OCI-LY1 (cell line): ENCODE data around the gene MDGA2.
"Not testable (repeated sequence)": the region's sequence is repeated elsewhere in the genome, so short reads cannot be mapped to it uniquely, and the experiment has no call there.

ENCODE experiments used
- H2AFZ ChIP-seq: fragments of 200-600 bp; sonication (generic), shearing (Covaris generic); 2 replicates; pipeline ENCODE4 v1.6.0; 2014; ENCODE audit warnings: antibody characterized with exemption, mild to moderate bottlenecking, low read length
- H3F3A ChIP-seq: fragments of 200-600 bp; sonication (generic), shearing (Covaris generic); 2 replicates; pipeline ENCODE4 v1.6.0; 2014; ENCODE audit warnings: mild to moderate bottlenecking, antibody characterized with exemption, low read length, moderate library complexity; ENCODE audit not compliant: insufficient read depth
- H3K27ac ChIP-seq: fragments of 200-600 bp; sonication (generic); 2 replicates; pipeline ENCODE4 v1.5.1; 2014; ENCODE audit warnings: low read length, mixed run types, mild to moderate bottlenecking, low read depth; ENCODE audit not compliant: poor library complexity, severe bottlenecking
- H3K27me3 ChIP-seq: fragments of 200-600 bp; sonication (generic); 2 replicates; pipeline ENCODE4 v1.6.0; 2014; ENCODE audit warnings: antibody characterized with exemption, mild to moderate bottlenecking, low read length, moderate library complexity; ENCODE audit not compliant: insufficient read depth
- H3K36me3 ChIP-seq: fragments of 200-600 bp; sonication (generic); 2 replicates; pipeline ENCODE4 v1.6.1; 2014; ENCODE audit warnings: mild to moderate bottlenecking, antibody characterized with exemption, low read length, moderate library complexity, mixed read lengths; ENCODE audit not compliant: insufficient read depth
- H3K4me1 ChIP-seq: fragments of 200-600 bp; sonication (generic); 2 replicates; pipeline ENCODE4 v1.5.1; 2014; ENCODE audit warnings: mild to moderate bottlenecking, low read length, moderate library complexity; ENCODE audit not compliant: insufficient read depth, severe bottlenecking
- H3K4me2 ChIP-seq: fragments of 200-600 bp; sonication (generic), shearing (Covaris generic); 2 replicates; pipeline ENCODE4 v1.6.1; 2014; ENCODE audit warnings: low read length
- H3K4me3 ChIP-seq: fragments of 200-600 bp; sonication (generic); 2 replicates; pipeline ENCODE4 v1.5.1; 2014; ENCODE audit warnings: low read length, low read depth, mild to moderate bottlenecking, mixed read lengths; ENCODE audit not compliant: poor library complexity, severe bottlenecking
- H3K79me2 ChIP-seq: fragments of 200-600 bp; shearing (Covaris generic); 2 replicates; pipeline ENCODE4 v1.6.1; 2016; ENCODE audit warnings: mixed run types, low read length, mixed read lengths; ENCODE audit not compliant: insufficient read depth
- H3K9ac ChIP-seq: fragments of 200-600 bp; sonication (generic), shearing (Covaris generic); 2 replicates; pipeline ENCODE4 v1.6.1; 2014; ENCODE audit warnings: mild to moderate bottlenecking, low read length, mixed read lengths
- H3K9me2 ChIP-seq: fragments of 200-600 bp; sonication (generic), shearing (Covaris generic); 2 replicates; pipeline ENCODE4 v1.6.1; 2014; ENCODE audit warnings: low read depth, mild to moderate bottlenecking, low read length, mixed read lengths
- H3K9me3 ChIP-seq: fragments of 200-600 bp; shearing (Covaris generic); 2 replicates; pipeline ENCODE4 v1.6.1; 2014; ENCODE audit warnings: low read length, mixed read lengths
- H4K20me1 ChIP-seq: fragments of 200-600 bp; sonication (generic), shearing (Covaris generic); 2 replicates; pipeline ENCODE4 v1.6.0; 2016; ENCODE audit warnings: mild to moderate bottlenecking, low read length; ENCODE audit not compliant: insufficient read depth
- EZH2 ChIP-seq: fragments of 200-600 bp; sonication (generic), shearing (Covaris generic); IDR thresholded peaks from 2 replicates; pipeline ENCODE4 v1.8.0; 2017; ENCODE audit warnings: borderline replicate concordance, mixed run types, mild to moderate bottlenecking, antibody characterized with exemption, low read length, moderate library complexity, mixed read lengths
- TF ChIP-seq, protein P1 (sequence below): fragments of 200-600 bp; sonication (generic), shearing (Covaris generic); IDR thresholded peaks from 2 replicates; pipeline ENCODE4 v1.5.1; 2017; ENCODE audit warnings: mild to moderate bottlenecking, antibody characterized with exemption, low read length, moderate library complexity, mixed read lengths

The MDGA2 gene

DNA sequence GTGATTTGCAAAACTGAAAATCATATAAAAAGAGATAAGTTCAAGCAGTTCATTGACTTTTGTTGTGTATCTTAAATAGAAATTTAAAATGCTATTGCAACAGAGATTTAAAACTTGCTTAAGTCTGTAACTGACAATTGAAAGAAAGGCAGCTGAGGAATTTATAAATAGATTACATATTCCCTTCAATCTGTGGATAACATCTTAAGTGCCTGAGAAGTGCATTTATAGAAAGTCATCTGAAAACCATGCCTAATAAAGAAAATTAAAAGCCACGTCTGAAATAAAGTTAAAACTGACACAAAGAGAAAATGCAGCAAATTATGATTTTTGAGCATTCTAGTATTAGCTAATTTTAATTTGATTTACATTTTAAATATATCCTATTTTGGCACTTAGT is 479.8 kb downstream of the MDGA2 start:
- no peak overlapping the region for H2AFZ ChIP-seq
- no peaks in the 10 kb centered on the region for H3K4me1 ChIP-seq
- no peak overlapping the region for H3K9ac ChIP-seq
- no peak overlapping the region for H3K4me2 ChIP-seq
- no peak for TF ChIP-seq EZH2
- H4K20me1 ChIP-seq, result no peaks in the 10 kb centered on the region
- H3K9me3 ChIP-seq, result no peaks in the 10 kb centered on the region
- no peaks in the 10 kb centered on the region for H3K79me2 ChIP-seq
- H3K27me3 ChIP-seq, result no peaks in the 10 kb centered on the region
- no peak overlapping the region for H3K27ac ChIP-seq
- H3K9me2 ChIP-seq, result no peaks in the 10 kb centered on the region
- H3K36me3 ChIP-seq, result no peaks in the 10 kb centered on the region
- H3F3A ChIP-seq, result no peaks in the 10 kb centered on the region
- H3K4me3 ChIP-seq, result no peak overlapping the region

DNA sequence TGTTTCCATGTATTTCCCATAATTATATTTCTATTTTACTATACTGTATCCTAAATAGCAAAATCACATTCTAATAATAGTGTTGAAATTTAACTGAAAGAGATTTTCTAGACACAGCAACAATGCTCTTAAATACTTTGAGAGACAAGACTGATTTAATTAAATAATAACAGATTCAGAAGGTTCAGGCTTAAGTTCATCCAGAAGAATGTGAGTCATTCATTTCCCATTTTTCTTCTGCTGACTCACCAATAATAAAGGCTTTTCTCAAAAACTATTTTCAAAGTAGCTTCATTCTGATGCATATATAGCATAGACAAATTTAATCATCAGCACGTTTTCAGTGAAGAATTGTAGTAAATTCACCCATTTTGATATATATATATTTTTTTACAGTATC is 481.4 kb downstream of the MDGA2 start:
- Histone ChIP-seq H3K9me2 (no peaks in the 10 kb centered on the region), H3K27ac (no peak overlapping the region)

DNA sequence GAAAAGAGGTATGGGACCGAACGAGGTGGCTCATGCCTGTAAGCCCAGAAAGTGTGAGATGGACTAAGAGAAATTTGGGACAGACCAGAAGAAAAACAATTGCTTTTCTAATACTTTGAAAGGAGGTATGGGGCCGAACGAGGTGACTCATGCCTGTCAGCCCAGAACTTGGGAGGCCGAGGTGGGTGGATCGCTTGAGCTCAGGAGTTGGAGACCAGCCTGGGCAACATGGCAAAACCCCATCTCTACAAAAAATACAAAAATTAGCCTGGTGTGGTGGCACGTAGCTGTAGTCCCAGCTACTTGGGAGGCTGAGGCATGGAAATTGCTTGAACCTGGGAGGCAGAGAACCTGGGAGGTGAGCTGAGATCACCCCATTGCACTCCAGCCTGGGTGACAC is 483.2 kb downstream of the MDGA2 start:
- not testable (repeated sequence) for H3K4me1 ChIP-seq, H3K36me3 ChIP-seq, H3K27ac ChIP-seq, H4K20me1 ChIP-seq, H3K9me3 ChIP-seq, H3K4me3 ChIP-seq, H3K4me2 ChIP-seq, H3K27me3 ChIP-seq, H3K9ac ChIP-seq, H2AFZ ChIP-seq, H3K9me2 ChIP-seq, H3K79me2 ChIP-seq, H3F3A ChIP-seq

More for the DNA sequence above, 481.4 kb downstream of the MDGA2 start:
- Histone ChIP-seq H3K4me3 (no peak overlapping the region), H3K9ac (no peak overlapping the region), H3K79me2 (no peaks in the 10 kb centered on the region), H3K27me3 (no peaks in the 10 kb centered on the region), H2AFZ (no peak overlapping the region), H3F3A (no peaks in the 10 kb centered on the region), H3K36me3 (no peaks in the 10 kb centered on the region), H3K4me1 (no peaks in the 10 kb centered on the region), H3K9me3 (no peaks in the 10 kb centered on the region), H3K4me2 (no peak overlapping the region), H4K20me1 (no peaks in the 10 kb centered on the region)
- TF ChIP-seq, protein P1, sequence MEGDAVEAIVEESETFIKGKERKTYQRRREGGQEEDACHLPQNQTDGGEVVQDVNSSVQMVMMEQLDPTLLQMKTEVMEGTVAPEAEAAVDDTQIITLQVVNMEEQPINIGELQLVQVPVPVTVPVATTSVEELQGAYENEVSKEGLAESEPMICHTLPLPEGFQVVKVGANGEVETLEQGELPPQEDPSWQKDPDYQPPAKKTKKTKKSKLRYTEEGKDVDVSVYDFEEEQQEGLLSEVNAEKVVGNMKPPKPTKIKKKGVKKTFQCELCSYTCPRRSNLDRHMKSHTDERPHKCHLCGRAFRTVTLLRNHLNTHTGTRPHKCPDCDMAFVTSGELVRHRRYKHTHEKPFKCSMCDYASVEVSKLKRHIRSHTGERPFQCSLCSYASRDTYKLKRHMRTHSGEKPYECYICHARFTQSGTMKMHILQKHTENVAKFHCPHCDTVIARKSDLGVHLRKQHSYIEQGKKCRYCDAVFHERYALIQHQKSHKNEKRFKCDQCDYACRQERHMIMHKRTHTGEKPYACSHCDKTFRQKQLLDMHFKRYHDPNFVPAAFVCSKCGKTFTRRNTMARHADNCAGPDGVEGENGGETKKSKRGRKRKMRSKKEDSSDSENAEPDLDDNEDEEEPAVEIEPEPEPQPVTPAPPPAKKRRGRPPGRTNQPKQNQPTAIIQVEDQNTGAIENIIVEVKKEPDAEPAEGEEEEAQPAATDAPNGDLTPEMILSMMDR, result no peak
- no peak for TF ChIP-seq EZH2

DNA sequence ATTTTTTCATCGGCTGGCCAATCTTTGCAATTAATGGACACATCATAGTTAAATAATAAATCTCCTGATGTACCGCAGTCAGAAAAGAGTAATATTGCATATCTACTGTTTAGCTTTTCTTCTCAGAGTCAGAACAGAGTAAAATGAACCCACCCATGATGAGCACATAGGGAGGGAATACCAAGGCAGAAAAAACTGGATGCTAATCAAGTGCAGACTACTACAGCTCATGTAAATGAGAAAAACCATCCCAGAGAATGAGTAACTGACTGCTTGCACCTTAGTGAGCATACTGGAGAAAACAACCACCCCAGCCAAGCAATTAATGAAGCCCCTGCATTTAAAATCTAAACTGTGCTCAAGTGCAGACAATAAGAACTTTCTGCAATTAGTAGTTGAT is 483.7 kb downstream of the MDGA2 start:
- no peaks in the 10 kb centered on the region for H3K4me1 ChIP-seq
- no peak overlapping the region for H3K9ac ChIP-seq
- H3K36me3 ChIP-seq, result no peaks in the 10 kb centered on the region
- H3K4me3 ChIP-seq, result no peak overlapping the region
- H3K4me2 ChIP-seq, result no peak overlapping the region
- no peaks in the 10 kb centered on the region for H4K20me1 ChIP-seq
- H3K79me2 ChIP-seq, result no peaks in the 10 kb centered on the region
- H2AFZ ChIP-seq, result no peak overlapping the region
- no peaks in the 10 kb centered on the region for H3K9me3 ChIP-seq
- TF ChIP-seq, protein P1, result no peak
- no peaks in the 10 kb centered on the region for H3F3A ChIP-seq
- H3K27me3 ChIP-seq, result no peaks in the 10 kb centered on the region
- H3K27ac ChIP-seq, result no peak overlapping the region
- no peaks in the 10 kb centered on the region for H3K9me2 ChIP-seq
